ENCODE measurements around the gene PPIL6. TPM values are rescaled to one million over a fixed set of nuclear protein-coding genes. Genes with fewer than 3 reads are reported as not detected.

PPIL6 gene
- polyA plus RNA-seq, 1 of the 3 experiments (the other 2 are of a cell fraction): 1.1 TPM

GRCh38 chr6:109453156-109453555 is 12.7 kb upstream of the PPIL6 start:
- no peak for DNase-seq
- ChIA-PET POLR2A (interaction anchor here (4.6 kb wide), 1 partner anchor 11 kb away, joined by 43 read pairs; the partner anchor contains the start of genes PPIL6 and SMPD2), CTCF (interaction anchor here (0.7 to 5.9 kb wide), 3 partner anchors 11 to 33 kb away, joined by 3 to 47 read pairs (median 3); partner anchors contain the start of genes PPIL6 and SMPD2)
- Histone ChIP-seq H3F3A (replicated peaks; ENCODE audit: insufficient read depth) (peaks cover 8% of the 10 kb centered on the region), H3K9ac (no peak overlapping the region), H4K20me1 (ENCODE audit: insufficient read depth) (no peaks in the 10 kb centered on the region), H3K4me3 (ENCODE audit: low read depth in 2 of 2, low read length in 1 of 2) (no peak overlapping the region), H3K9me3 (no peaks in the 10 kb centered on the region), H3K9me2 (no peaks in the 10 kb centered on the region), H3K36me3 (replicated peaks in 1 of 2; ENCODE audit: control insufficient read depth in 1 of 2, insufficient read depth in 2 of 2, low read length in 1 of 2) (peaks cover 10 to 20% of the 10 kb centered on the region in 2 experiments), H3K4me2 (no peak overlapping the region), H3K4me1 (ENCODE audit: control insufficient read depth in 1 of 2, insufficient read depth in 2 of 2, low read depth in 1 of 2, low read length in 1 of 2) (peaks cover 0 to 25% of the 10 kb centered on the region in 2 experiments; a peak in 3 of 4 replicates), H3K79me2 (ENCODE audit: insufficient read depth) (peaks cover 31% of the 10 kb centered on the region; the same call in 1 of the 2 replicates), H3K27ac (ENCODE audit: low read depth in 2 of 2, low read length in 1 of 2) (no peak overlapping the region), H3K27me3 (ENCODE audit: insufficient read depth) (no peaks in the 10 kb centered on the region), H2AFZ (ENCODE audit: low read depth) (no peak overlapping the region)
- WGBS (ENCODE audit: low lambda C conversion rate): 57% methylated on average over 1 of the region's 2 CpGs
- TF ChIP-seq YY1 (IDR thresholded peaks at IDR 0.05; ENCODE audit: low read depth) (no peak), CHD2 (IDR thresholded peaks at IDR 0.05; ENCODE audit: low read length, partially characterized antibody) (no peak), GABPA (IDR thresholded peaks at IDR 0.05; ENCODE audit: low read depth) (no peak), IRF3 (IDR thresholded peaks at IDR 0.05; ENCODE audit: low read depth, low read length) (no peak)
- TF ChIP-seq, protein P1, sequence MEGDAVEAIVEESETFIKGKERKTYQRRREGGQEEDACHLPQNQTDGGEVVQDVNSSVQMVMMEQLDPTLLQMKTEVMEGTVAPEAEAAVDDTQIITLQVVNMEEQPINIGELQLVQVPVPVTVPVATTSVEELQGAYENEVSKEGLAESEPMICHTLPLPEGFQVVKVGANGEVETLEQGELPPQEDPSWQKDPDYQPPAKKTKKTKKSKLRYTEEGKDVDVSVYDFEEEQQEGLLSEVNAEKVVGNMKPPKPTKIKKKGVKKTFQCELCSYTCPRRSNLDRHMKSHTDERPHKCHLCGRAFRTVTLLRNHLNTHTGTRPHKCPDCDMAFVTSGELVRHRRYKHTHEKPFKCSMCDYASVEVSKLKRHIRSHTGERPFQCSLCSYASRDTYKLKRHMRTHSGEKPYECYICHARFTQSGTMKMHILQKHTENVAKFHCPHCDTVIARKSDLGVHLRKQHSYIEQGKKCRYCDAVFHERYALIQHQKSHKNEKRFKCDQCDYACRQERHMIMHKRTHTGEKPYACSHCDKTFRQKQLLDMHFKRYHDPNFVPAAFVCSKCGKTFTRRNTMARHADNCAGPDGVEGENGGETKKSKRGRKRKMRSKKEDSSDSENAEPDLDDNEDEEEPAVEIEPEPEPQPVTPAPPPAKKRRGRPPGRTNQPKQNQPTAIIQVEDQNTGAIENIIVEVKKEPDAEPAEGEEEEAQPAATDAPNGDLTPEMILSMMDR (IDR thresholded peaks at IDR 0.05): no peak

- TF ChIP-seq MEF2A (IDR thresholded peaks at IDR 0.05; ENCODE audit: borderline replicate concordance, low read depth) (no peak), JUND (IDR thresholded peaks at IDR 0.05) (no peak), PBX3 (IDR thresholded peaks at IDR 0.05) (no peak), GATA2 (CRISPR knock-in tag; IDR thresholded peaks at IDR 0.05) (no peak), FOXJ3 (CRISPR knock-in tag; IDR thresholded peaks at IDR 0.05) (no peak), FOSL2 (IDR thresholded peaks at IDR 0.05; ENCODE audit: borderline replicate concordance, low read depth) (no peak), GABPA (IDR thresholded peaks at IDR 0.05; ENCODE audit: low read depth) (no peak), ELF1 (IDR thresholded peaks at IDR 0.05) (no peak), NFIC (IDR thresholded peaks at IDR 0.05; ENCODE audit: borderline replicate concordance) (no peak), FOXM1 (IDR thresholded peaks at IDR 0.05; ENCODE audit: low read depth) (no peak), EZH2phosphoT487 (IDR thresholded peaks at IDR 0.05; ENCODE audit: borderline replicate concordance, low read depth) (no peak), RCOR1 (IDR thresholded peaks at IDR 0.05; ENCODE audit: low read length) (no peak), CHD2 (IDR thresholded peaks at IDR 0.05; ENCODE audit: low read length, partially characterized antibody) (no peak)
- TF ChIP-seq, protein P2, sequence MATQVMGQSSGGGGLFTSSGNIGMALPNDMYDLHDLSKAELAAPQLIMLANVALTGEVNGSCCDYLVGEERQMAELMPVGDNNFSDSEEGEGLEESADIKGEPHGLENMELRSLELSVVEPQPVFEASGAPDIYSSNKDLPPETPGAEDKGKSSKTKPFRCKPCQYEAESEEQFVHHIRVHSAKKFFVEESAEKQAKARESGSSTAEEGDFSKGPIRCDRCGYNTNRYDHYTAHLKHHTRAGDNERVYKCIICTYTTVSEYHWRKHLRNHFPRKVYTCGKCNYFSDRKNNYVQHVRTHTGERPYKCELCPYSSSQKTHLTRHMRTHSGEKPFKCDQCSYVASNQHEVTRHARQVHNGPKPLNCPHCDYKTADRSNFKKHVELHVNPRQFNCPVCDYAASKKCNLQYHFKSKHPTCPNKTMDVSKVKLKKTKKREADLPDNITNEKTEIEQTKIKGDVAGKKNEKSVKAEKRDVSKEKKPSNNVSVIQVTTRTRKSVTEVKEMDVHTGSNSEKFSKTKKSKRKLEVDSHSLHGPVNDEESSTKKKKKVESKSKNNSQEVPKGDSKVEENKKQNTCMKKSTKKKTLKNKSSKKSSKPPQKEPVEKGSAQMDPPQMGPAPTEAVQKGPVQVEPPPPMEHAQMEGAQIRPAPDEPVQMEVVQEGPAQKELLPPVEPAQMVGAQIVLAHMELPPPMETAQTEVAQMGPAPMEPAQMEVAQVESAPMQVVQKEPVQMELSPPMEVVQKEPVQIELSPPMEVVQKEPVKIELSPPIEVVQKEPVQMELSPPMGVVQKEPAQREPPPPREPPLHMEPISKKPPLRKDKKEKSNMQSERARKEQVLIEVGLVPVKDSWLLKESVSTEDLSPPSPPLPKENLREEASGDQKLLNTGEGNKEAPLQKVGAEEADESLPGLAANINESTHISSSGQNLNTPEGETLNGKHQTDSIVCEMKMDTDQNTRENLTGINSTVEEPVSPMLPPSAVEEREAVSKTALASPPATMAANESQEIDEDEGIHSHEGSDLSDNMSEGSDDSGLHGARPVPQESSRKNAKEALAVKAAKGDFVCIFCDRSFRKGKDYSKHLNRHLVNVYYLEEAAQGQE (IDR thresholded peaks at IDR 0.05; ENCODE audit: low read depth, low read length): no peak
- peaks cover 10 to 21% of the 10 kb centered on the region in 2 experiments for H3K36me3 ChIP-seq (replicated peaks in 1 of 2; ENCODE audit: control insufficient read depth in 1 of 2, insufficient read depth in 2 of 2, low read length in 1 of 2)
- H3K79me2 ChIP-seq (ENCODE audit: insufficient read depth): peaks cover 31% of the 10 kb centered on the region; the same call in 1 of the 2 replicates
- no peak overlapping the region for H3K9ac ChIP-seq
- no peaks in the 10 kb centered on the region for H3K9me2 ChIP-seq
- no peaks in the 10 kb centered on the region for H3K27me3 ChIP-seq (ENCODE audit: insufficient read depth)
- no peaks in the 10 kb centered on the region for H3K9me3 ChIP-seq
- H3K4me2 ChIP-seq: no peak overlapping the region
- peaks cover 0 to 25% of the 10 kb centered on the region in 2 experiments; a peak in 2 of 4 replicates for H3K4me1 ChIP-seq (ENCODE audit: control insufficient read depth in 1 of 2, insufficient read depth in 2 of 2, low read depth in 1 of 2, low read length in 1 of 2)
- H3K4me3 ChIP-seq (ENCODE audit: low read depth in 2 of 2, low read length in 1 of 2): no peak overlapping the region
- ChIA-PET POLR2A (no interaction called here), CTCF (interaction anchor here (5.9 kb wide), 1 partner anchor 10 kb away, joined by 47 read pairs; the partner anchor contains the start of genes PPIL6 and SMPD2)
- no peak overlapping the region for H2AFZ ChIP-seq (ENCODE audit: low read depth)
- H3F3A ChIP-seq (replicated peaks; ENCODE audit: insufficient read depth): peaks cover 3% of the 10 kb centered on the region
- WGBS (ENCODE audit: low lambda C conversion rate): 98% methylated on average over 9 of the region's 9 CpGs
- no peak overlapping the region for H3K27ac ChIP-seq (ENCODE audit: low read depth in 2 of 2, low read length in 1 of 2)
- DNase-seq: no peak
- no peaks in the 10 kb centered on the region for H4K20me1 ChIP-seq (ENCODE audit: insufficient read depth)
Observed at GRCh38 chr6:109452181-109452580, 11.8 kb upstream of the PPIL6 start.
